DOHH2 (cell line): ENCODE results near the gene CLIP2.
"Not testable (repeated sequence)": the region's sequence is repeated elsewhere in the genome, so short reads cannot be mapped to it uniquely, and the experiment has no call there.

Experiments used
- H3F3A ChIP-seq: fragments of 200-600 bp; sonication (generic), shearing (Covaris generic); 2 replicates; pipeline ENCODE4 v1.6.0; 2016; ENCODE audit warnings: antibody characterized with exemption, mild to moderate bottlenecking; ENCODE audit not compliant: control insufficient read depth, insufficient read depth
- H3K27ac ChIP-seq: fragments of 200-600 bp; sonication (generic); 2 replicates; pipeline ENCODE4 v1.5.1; 2014; ENCODE audit warnings: low read depth, mild to moderate bottlenecking, low read length, moderate library complexity
- H3K27me3 ChIP-seq: fragments of 200-600 bp; sonication (generic); 2 replicates; pipeline ENCODE4 v1.6.1; 2014; ENCODE audit warnings: mild to moderate bottlenecking, low read length, mixed read lengths; ENCODE audit not compliant: control insufficient read depth
- H3K36me3 ChIP-seq: fragments of 200-600 bp; sonication (generic); 2 replicates; pipeline ENCODE4 v1.6.1; 2014; ENCODE audit warnings: mild to moderate bottlenecking, low read length, moderate library complexity, mixed read lengths; ENCODE audit not compliant: control insufficient read depth
- H3K4me1 ChIP-seq: fragments of 200-600 bp; sonication (generic); 2 replicates; pipeline ENCODE4 v1.6.1; 2014; ENCODE audit warnings: mild to moderate bottlenecking, low read length, mixed read lengths; ENCODE audit not compliant: control insufficient read depth
- H3K4me2 ChIP-seq: fragments of 200-600 bp; sonication (generic); 2 replicates; pipeline ENCODE4 v1.6.0; 2014; ENCODE audit warnings: mild to moderate bottlenecking, low read length, moderate library complexity
- H3K4me3 ChIP-seq: fragments of 200-600 bp; sonication (generic); 2 replicates; pipeline ENCODE4 v1.5.1; 2014; ENCODE audit warnings: mild to moderate bottlenecking, low read length, mixed read lengths
- H3K79me2 ChIP-seq: fragments of 200-600 bp; sonication (generic); 2 replicates; pipeline ENCODE4 v1.6.1; 2014; ENCODE audit warnings: mild to moderate bottlenecking, low read length, mixed read lengths; ENCODE audit not compliant: control insufficient read depth
- H3K9me2 ChIP-seq: fragments of 200-600 bp; sonication (generic); replicated peaks from 2 replicates; pipeline ENCODE4 v1.6.1; 2014; ENCODE audit warnings: mild to moderate bottlenecking, low read length, mixed read lengths; ENCODE audit not compliant: control insufficient read depth
- H3K9me3 ChIP-seq: fragments of 200-600 bp; sonication (generic); 2 replicates; pipeline ENCODE4 v1.6.1; 2014; ENCODE audit warnings: antibody characterized with exemption, low read length, mixed read lengths; ENCODE audit not compliant: control insufficient read depth, insufficient read depth
- H4K20me1 ChIP-seq: fragments of 200-600 bp; sonication (generic); 2 replicates; pipeline ENCODE4 v1.6.0; 2014; ENCODE audit warnings: low read depth, mild to moderate bottlenecking, antibody characterized with exemption, low read length, moderate library complexity; ENCODE audit not compliant: control insufficient read depth, insufficient read depth
- EZH2phosphoT487 ChIP-seq: fragments of 200-600 bp; sonication (generic); IDR thresholded peaks from 2 replicates; pipeline ENCODE4 v1.6.1; 2017; ENCODE audit warnings: borderline replicate concordance, mild to moderate bottlenecking, antibody characterized with exemption, low read length, moderate library complexity, mixed read lengths
- TF ChIP-seq, protein P1 (sequence below): fragments of 200-600 bp; sonication (generic); IDR thresholded peaks from one replicate; pipeline ENCODE4 v1.5.1; 2014; ENCODE audit warnings: antibody characterized with exemption, mild to moderate bottlenecking, low read depth, low read length; ENCODE audit not compliant: poor library complexity, severe bottlenecking

The CLIP2 gene

GRCh38 chr7:74438327-74438726, 149.1 kb downstream of the CLIP2 start:
- no peak for TF ChIP-seq EZH2phosphoT487
- TF ChIP-seq, protein P1, sequence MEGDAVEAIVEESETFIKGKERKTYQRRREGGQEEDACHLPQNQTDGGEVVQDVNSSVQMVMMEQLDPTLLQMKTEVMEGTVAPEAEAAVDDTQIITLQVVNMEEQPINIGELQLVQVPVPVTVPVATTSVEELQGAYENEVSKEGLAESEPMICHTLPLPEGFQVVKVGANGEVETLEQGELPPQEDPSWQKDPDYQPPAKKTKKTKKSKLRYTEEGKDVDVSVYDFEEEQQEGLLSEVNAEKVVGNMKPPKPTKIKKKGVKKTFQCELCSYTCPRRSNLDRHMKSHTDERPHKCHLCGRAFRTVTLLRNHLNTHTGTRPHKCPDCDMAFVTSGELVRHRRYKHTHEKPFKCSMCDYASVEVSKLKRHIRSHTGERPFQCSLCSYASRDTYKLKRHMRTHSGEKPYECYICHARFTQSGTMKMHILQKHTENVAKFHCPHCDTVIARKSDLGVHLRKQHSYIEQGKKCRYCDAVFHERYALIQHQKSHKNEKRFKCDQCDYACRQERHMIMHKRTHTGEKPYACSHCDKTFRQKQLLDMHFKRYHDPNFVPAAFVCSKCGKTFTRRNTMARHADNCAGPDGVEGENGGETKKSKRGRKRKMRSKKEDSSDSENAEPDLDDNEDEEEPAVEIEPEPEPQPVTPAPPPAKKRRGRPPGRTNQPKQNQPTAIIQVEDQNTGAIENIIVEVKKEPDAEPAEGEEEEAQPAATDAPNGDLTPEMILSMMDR = no peak
- Histone ChIP-seq H3K9me2 (no peaks in the 10 kb centered on the region), H4K20me1 (no peaks in the 10 kb centered on the region), H3K27me3 (peaks cover 14% of the 10 kb centered on the region), H3K27ac (no peak overlapping the region), H3K4me2 (no peak overlapping the region), H3K4me3 (no peak overlapping the region), H3F3A (no peaks in the 10 kb centered on the region), H3K4me1 (peaks cover 7% of the 10 kb centered on the region), H3K79me2 (no peaks in the 10 kb centered on the region), H3K9me3 (0 out of 2 replicates have a peak, but pooled peaks cover 2% of the 10 kb centered on the region), H3K36me3 (no peaks in the 10 kb centered on the region)

GRCh38 chr7:74439541-74439940, 150.3 kb downstream of the CLIP2 start:
- Histone ChIP-seq H3K9me3 (0 out of 2 replicates have a peak, but pooled peaks cover 2% of the 10 kb centered on the region), H3K4me2 (no peak overlapping the region), H3K36me3 (no peaks in the 10 kb centered on the region), H3K27me3 (peaks cover 14% of the 10 kb centered on the region), H3K4me3 (no peak overlapping the region), H3K79me2 (no peaks in the 10 kb centered on the region), H3K27ac (no peak overlapping the region), H3F3A (no peaks in the 10 kb centered on the region), H3K4me1 (peaks cover 7% of the 10 kb centered on the region), H4K20me1 (no peaks in the 10 kb centered on the region), H3K9me2 (no peaks in the 10 kb centered on the region)
- no peak for TF ChIP-seq EZH2phosphoT487
- TF ChIP-seq, protein P1 = no peak

DNA sequence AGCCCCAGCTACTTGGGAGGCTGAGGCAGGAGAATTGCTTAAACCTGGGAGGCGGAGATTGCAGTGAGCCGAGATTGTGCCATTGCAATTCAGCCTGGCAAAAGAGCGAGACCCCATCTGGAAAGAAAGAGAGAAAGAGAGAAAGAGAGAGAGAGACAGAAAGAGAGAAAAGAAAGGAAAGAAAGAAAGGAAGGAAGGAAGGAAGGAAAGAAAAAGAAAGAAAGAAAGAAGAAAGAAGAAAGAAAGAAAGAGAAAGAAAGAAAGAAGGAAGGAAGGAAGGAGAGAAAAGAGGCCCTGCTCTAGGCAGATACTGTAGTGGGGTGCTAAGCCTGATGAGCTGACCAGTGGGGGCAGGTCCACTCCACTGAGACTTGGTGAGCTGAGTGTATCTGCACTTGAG, 150.9 kb downstream of the CLIP2 start:
- not testable (repeated sequence) for H3K4me1 ChIP-seq, H3K9me2 ChIP-seq, H3K4me2 ChIP-seq, H3F3A ChIP-seq, H4K20me1 ChIP-seq, H3K36me3 ChIP-seq, H3K79me2 ChIP-seq, H3K4me3 ChIP-seq, H3K9me3 ChIP-seq, H3K27ac ChIP-seq
- peaks cover 17% of the 10 kb centered on the region for H3K27me3 ChIP-seq

- peaks cover 7% of the 10 kb centered on the region for H3K4me1 ChIP-seq
- H3F3A ChIP-seq = no peaks in the 10 kb centered on the region
- H3K27ac ChIP-seq = no peak overlapping the region
- H3K27me3 ChIP-seq = peaks cover 17% of the 10 kb centered on the region
- no peak overlapping the region for H3K4me2 ChIP-seq
- H4K20me1 ChIP-seq = no peaks in the 10 kb centered on the region
- 0 out of 2 replicates have a peak, but pooled peaks cover 2% of the 10 kb centered on the region for H3K9me3 ChIP-seq
- H3K9me2 ChIP-seq = no peaks in the 10 kb centered on the region
- no peak for TF ChIP-seq EZH2phosphoT487
- TF ChIP-seq, protein P1 = no peak
- no peak overlapping the region for H3K4me3 ChIP-seq
- no peaks in the 10 kb centered on the region for H3K36me3 ChIP-seq
- H3K79me2 ChIP-seq = no peaks in the 10 kb centered on the region
Observed at GRCh38 chr7:74441801-74442200, 152.6 kb downstream of the CLIP2 start.
